CD4-positive, alpha-beta T cell treated with Interleukin-1 beta for 1 hour (primary cell): Measurements from ENCODE around the gene PDGFA.

Experiments
- DNase-seq, 2 donors: peaks; one replicate each; pipeline ENCODE4 v3.0.0-alpha.2; 2020 to 2022

The PDGFA gene

DNA sequence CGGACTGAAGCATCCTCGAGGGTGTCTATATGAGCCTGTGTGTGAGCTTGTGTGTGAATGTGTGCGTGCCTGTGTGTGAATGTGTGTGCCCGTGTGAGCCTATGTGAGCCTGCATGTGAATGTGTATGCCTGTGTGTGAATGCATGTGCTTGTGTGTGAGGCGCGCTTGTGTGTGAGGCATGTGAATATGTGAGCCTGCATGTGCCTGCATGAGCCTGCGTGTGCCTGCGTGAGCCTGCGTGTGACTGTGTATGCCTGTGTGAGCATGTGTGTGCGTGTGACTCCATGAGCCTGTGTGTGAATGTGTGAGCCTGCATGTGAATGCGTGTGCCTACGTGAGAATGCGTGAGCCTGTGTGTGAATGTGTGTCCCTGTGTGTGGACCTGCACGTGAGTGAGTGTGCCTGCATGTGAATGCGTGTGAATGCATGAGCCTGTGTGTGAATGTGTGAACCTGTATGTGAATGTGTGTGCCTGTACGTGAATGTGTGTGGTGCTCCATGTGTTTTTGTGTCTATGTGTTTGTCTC, 33.4 kb downstream of the PDGFA start:
- no peak for DNase-seq

DNA sequence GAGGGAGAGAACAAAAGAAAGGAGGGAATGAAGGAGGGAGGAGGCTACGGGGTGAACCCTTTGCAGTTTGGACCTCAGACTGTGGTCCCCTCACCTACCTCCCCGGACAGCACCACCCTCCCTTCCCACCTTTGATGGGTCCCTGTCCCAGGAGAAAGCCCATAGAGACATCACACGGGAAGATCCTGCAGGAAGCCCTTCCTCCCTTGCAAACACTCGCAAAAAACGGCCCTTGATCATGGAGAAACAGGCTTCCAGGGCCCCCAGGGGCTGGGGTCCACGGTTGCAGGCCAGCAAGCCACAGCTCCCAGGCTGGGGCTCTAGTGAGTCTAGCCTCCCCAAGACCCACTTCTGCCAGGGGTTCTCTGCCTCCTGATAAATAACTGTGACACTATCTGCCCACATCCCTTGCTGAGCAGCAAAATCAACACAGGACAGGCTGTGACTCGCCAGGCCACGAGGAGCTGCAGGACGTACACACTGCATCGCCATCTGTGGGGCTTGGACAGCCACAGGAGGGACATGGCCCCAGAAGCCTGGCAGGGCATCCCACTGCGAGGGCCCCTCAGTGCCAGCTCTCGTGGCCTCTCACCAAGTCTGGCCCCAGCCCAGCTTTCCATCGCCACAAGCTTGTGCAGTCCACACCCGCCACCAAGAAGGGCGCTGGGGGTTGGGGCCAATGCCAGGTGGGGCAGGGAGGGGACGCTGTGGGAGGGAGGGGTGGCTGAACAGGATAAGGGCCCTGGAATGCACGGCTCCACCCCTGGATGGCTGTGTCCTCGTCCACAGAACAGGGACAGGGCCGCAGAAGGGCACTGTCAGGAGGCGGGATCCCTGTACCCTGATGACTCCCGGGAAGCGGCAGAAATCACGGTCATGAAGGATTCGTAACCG, 34.2 kb downstream of the PDGFA start:
- DNase-seq, result no peak

- no peak for DNase-seq
Observed at GRCh38 chr7:484356-485101, 35.1 kb downstream of the PDGFA start.

DNA sequence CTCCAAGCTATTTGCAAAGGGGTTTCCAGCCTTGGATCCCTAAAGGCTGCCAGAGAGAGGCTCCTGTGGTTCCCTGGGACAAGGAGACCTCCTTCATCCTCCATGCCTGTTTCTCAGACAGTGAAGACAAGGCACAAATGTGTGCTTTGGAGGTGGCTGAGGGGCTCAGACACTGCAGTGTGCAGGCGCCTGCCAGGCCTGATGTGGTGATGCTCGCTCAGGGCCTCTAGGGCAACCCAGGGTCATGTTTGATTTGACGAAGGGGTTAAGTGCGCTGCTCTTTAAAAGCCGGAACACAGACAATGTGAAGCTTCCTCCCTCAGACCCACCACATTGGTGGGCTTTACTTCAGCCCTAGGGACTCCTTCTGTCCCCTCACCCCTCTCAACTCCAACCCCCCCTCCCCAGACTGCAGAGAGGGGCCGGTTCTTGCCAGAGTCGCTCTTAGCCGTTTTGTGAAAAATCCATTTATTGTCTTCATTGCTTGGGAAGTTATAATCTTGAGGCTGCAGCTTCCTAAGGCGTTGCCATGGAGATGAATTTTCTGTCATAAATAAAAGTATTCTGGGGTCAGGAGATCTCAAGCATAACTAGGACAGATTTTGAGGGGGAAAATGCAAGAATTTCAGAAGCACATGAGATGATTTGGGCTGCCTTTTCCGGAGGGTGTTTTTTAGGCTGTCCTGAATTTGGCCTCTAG, 35.8 kb downstream of the PDGFA start:
- DNase-seq, result no peak

DNA sequence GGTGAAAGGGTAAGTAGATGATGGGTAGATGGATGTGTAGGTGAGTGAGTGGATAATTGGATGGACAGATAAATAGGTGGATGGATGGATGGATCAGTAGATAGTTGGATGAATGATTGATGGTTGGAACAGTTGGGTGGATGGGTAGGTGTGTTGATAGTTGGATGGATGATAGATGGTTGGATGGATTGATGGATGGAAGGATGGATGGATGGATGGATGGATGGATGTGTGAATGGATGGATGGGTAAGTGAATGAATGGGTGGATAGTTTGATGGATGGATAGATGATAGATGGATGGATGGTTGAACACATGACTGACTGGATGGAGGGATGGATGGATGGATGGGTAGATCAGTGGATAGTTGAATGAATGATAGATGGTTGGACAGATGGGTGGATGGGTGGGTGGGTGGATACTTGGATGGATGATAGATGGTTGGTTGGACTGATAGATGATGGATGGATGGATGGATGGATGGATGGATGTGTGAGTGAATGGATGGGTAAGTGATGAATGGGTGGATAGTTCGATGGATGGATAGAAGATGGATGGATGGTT, 37.0 kb downstream of the PDGFA start:
- no peak for DNase-seq

GRCh38 chr7:481219-481930, 38.3 kb downstream of the PDGFA start:
- no peak for DNase-seq

- no peak for DNase-seq
Observed at GRCh38 chr7:480531-481218, 39.0 kb downstream of the PDGFA start.

DNA sequence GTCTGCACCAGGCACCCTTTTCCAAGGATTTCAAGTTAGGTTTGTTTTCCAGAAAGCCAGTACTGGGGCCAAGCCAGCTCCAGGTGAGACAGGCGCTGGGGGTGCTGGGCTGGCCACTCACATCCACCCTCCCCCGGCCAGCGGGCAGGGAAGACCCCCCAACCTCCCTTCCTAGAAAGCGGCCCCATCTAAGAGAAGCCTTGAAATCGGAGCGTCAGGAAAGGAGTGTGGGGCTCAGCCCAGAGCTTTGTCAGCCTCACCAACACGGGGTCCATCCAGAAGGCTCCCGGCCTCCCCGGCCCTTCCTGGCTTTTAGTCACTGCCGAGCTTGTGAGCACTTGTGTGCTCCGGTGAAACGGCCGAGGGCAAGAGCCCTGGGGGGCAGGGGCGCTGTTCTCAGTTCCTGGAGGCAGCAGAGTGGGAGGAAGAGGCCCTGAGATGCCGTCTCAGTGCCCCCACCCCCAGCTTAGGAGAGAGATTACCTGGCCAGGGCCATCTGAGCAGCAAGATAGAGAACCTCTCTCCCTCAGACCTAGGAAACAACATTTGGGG, 39.6 kb downstream of the PDGFA start:
- DNase-seq, result no peak

DNA sequence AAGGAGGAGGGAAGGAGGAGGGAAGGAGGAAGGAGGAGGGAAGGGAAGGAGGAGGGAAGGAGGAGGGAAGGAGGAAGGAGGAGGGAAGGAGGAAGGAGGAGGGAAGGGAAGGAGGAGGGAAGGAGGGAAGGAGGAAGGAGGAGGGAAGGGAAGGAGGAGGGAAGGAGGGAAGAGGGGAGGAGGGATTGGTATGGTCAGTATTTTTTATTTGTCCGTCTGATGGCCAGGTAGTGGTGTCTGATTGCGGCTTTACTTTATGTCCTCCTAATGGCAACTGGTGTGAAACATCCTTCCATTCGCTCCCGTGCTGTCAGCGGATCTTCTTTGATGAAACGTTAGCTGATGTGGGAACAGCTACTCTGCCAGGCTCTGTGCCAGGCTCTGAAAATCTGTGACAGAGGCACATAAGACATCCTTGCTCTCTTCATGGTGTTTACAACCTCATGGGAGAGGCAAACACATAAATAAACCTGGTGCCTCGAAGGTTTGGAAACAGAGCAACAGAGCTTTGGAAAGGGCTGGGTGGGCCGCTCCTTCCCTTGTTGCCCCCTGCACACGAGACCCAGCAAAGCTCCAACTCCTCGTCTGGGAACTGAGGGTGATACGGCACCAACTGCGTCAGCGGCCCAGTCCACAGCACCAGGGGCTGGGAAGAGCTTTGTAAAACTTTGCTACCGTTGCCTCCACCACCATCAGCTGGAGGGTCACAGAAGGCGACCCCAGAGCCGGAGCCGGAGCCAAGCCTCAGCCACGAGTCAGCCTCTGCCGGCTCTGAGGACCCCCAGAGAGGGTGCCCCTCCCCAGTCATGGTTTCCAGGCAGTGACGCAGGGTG, 40.3 kb downstream of the PDGFA start:
- no peak for DNase-seq

- DNase-seq, result no peak
Observed at GRCh38 chr7:477626-478220, 41.9 kb downstream of the PDGFA start.

GRCh38 chr7:476736-477360, 42.8 kb downstream of the PDGFA start:
- DNase-seq, result no peak

DNA sequence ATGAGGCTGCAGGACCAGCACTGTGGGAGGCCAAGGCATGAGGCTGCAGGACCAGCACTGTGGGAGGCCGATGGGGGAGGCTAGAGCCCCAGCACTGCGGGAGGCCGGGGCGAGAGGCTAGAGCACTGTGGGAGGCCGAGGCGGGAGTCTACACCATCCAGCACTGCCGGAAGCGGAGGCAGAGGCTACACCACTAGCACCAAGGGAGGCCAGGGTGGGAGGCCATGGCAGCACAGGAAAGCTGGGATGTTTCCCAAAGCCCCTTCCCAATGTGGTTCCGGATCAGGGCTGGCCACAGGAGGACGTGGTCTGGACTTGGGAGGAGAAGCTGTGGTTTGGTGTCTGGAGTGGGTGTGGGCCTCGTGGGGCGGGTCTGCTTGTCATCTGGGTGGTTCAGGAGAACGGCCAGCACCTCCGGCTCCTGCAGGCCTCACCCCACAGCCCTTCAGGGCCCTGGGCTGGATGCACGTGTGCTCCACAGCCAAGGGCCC, 43.6 kb downstream of the PDGFA start:
- no peak for DNase-seq

GRCh38 chr7:475425-475728, 44.3 kb downstream of the PDGFA start:
- DNase-seq, result no peak

GRCh38 chr7:474605-475424, 44.8 kb downstream of the PDGFA start:
- no peak for DNase-seq

DNA sequence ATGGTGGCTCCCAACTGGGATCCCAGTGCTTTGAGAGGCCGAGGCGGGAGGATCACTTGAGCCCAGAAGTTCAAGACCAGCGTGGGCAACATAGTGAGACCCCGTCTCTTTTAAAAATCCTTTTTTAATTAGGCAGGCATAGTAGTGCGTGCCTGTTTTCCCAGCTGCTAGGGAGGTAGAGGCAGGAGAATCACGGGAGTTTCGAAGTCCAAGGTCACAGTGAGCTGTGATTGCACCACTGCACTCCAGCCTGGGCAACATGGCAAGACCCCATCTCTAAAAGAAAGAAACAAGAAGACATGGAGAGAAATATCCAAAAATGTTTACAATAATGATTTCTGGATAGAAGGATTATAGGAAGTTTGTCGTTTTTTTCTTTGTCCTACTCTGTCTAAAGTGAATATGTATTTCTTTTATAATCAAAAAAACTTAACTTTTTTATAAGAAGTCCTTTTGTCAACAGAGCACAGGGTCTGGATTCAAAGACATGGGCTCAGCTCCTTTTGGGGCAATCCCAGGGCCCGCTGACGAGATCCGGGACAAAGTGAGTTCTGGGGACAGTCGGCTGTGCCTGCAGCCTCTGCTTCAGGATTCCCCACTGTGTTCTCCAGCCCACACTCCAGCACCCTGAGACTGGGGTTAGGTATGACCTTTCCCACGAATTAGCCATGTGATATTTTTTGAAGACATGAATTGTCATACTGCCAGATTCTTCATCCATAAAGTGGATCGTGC, 45.6 kb downstream of the PDGFA start:
- no peak for DNase-seq

GRCh38 chr7:473211-473734, 46.4 kb downstream of the PDGFA start:
- DNase-seq, result no peak

DNA sequence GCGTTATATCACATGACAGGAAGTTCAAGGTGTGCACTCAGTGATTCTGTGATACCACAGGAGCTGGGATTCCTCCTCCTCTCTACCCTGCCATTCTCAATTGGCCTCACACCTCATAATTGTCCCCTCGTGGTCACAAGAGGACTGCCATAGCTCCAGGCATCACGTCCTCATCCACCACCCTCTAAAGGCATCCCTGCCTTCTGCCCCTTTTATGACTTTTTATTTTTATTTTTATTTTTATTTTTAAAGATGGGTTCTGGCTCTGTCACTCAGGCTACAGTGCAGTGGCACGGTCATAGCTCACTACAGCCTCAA, 47.0 kb downstream of the PDGFA start:
- no peak for DNase-seq
